ENCODE data around the gene C12orf43. TPM values are rescaled to one million over a fixed set of nuclear protein-coding genes. Genes with fewer than 3 reads are reported as not detected.
"Not testable (repeated sequence)": the region's sequence is repeated elsewhere in the genome, so short reads cannot be mapped to it uniquely, and the experiment has no call there.

C12orf43 gene
- total RNA-seq, 1 donor from 2014 or later, result 24.8 TPM

DNA sequence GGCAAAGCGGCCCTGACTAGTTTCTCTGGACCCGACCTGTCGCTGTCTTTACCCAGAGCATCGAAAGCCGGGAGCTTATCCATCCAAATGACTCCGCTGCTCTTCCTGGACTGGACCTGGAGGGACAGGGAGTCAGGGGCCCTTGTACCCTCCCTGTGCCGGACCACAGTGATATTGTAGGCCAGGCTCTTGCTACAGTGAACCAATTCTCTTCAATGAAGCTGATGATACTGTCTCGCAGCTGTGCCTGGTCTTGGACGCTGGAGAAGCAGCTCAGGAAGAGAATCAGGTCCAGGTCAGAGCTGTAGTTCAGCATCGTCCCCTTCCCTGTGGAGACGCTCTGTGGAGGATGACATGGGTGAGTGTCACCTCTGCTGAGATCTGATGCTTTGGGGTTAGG is 37.4 kb upstream of the C12orf43 start:
- TF ChIP-seq, protein P1, sequence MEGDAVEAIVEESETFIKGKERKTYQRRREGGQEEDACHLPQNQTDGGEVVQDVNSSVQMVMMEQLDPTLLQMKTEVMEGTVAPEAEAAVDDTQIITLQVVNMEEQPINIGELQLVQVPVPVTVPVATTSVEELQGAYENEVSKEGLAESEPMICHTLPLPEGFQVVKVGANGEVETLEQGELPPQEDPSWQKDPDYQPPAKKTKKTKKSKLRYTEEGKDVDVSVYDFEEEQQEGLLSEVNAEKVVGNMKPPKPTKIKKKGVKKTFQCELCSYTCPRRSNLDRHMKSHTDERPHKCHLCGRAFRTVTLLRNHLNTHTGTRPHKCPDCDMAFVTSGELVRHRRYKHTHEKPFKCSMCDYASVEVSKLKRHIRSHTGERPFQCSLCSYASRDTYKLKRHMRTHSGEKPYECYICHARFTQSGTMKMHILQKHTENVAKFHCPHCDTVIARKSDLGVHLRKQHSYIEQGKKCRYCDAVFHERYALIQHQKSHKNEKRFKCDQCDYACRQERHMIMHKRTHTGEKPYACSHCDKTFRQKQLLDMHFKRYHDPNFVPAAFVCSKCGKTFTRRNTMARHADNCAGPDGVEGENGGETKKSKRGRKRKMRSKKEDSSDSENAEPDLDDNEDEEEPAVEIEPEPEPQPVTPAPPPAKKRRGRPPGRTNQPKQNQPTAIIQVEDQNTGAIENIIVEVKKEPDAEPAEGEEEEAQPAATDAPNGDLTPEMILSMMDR (IDR thresholded peaks at IDR 0.05), result no peak
- no peaks in the 10 kb centered on the region for H3K4me1 Mint-ChIP-seq
- H3K4me3 Mint-ChIP-seq, result no peak overlapping the region
- intact Hi-C loops (cut with micrococcal nuclease), result no loop called here
- no peaks in the 10 kb centered on the region for H3K9me3 Mint-ChIP-seq
- no peak overlapping the region for H3K27ac Mint-ChIP-seq
- ChIA-PET CTCF (no interaction called here), POLR2A (interaction anchor here (0.6 kb wide), 1 partner anchor 1454 kb away, joined by 4 read pairs; no protein-coding TSS in a partner anchor)
- H3K27me3 Mint-ChIP-seq, result peaks cover 6% of the 10 kb centered on the region
- no peak for DNase-seq
- H3K36me3 Mint-ChIP-seq (ENCODE audit: low read depth), result no peaks in the 10 kb centered on the region
- no peak for ATAC-seq (ENCODE audit: low read depth)

DNA sequence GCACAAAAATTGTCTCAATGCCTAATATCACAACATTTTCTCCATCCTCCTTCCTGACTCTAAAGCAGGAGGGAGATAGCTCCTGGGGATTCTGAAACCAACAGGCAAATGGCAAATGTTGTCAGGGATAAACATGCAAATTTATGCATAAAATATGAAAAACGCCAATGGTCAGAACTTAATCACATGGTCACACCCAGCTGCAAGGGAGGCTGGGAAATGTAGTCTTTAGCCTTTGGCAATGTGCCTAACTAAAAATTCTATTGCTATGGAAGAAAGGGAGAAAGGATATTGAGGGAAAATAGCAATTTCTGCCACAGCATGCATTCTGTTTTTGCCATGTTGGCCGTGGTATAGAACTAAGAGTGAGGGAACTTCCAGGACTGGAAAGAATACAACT is 34.4 kb upstream of the C12orf43 start:
- intact Hi-C loops (cut with micrococcal nuclease), result no loop called here
- no peak for DNase-seq
- Mint-ChIP-seq H3K36me3 (ENCODE audit: low read depth) (no peaks in the 10 kb centered on the region), H3K9me3 (no peaks in the 10 kb centered on the region), H3K4me1 (no peaks in the 10 kb centered on the region), H3K4me3 (no peak overlapping the region), H3K27me3 (peaks cover 6% of the 10 kb centered on the region), H3K27ac (no peak overlapping the region)
- no peak for ATAC-seq (ENCODE audit: low read depth)
- TF ChIP-seq, protein P1 (IDR thresholded peaks at IDR 0.05), result no peak
- ChIA-PET CTCF (interaction anchor here (1.3 kb wide), 1 partner anchor 9 kb away, joined by 4 read pairs; no protein-coding TSS in a partner anchor), POLR2A (interaction anchor here (0.6 kb wide), 1 partner anchor 354 kb away, joined by 5 read pairs; no protein-coding TSS in a partner anchor)

DNA sequence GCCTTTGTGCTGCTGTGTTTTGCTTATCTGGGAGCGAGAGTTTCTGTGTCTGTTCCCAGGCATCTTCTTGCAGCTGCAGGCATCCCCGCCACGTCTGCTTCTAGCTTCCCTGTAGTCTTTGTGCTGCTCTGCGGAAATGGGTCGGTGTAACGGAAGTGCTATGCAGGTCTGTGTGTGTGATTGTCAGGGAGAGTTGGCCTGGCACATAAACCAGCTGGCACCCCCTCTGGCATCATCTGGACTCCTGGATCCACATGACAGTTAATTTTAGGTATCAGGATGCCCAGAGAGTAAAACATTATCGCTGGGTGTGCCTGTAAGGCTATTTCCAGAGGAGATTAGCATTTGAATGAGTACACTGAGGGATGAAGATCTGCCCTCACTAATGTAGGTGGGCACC is 32.2 kb upstream of the C12orf43 start:
- ATAC-seq (ENCODE audit: low read depth) (no peak), DNase-seq (no peak)
- Mint-ChIP-seq H3K4me1 (no peaks in the 10 kb centered on the region), H3K9me3 (no peaks in the 10 kb centered on the region), H3K27me3 (peaks cover 9% of the 10 kb centered on the region), H3K27ac (no peak overlapping the region), H3K4me3 (no peak overlapping the region), H3K36me3 (ENCODE audit: low read depth) (no peaks in the 10 kb centered on the region)
- intact Hi-C loops (cut with micrococcal nuclease), result no loop called here
- TF ChIP-seq, protein P1 (IDR thresholded peaks at IDR 0.05), result no peak
- CTCF ChIA-PET, result interaction anchor here (1.1 kb wide), 1 partner anchor 13 kb away, joined by 3 read pairs; no protein-coding TSS in a partner anchor
- POLR2A ChIA-PET, result no interaction called here

DNA sequence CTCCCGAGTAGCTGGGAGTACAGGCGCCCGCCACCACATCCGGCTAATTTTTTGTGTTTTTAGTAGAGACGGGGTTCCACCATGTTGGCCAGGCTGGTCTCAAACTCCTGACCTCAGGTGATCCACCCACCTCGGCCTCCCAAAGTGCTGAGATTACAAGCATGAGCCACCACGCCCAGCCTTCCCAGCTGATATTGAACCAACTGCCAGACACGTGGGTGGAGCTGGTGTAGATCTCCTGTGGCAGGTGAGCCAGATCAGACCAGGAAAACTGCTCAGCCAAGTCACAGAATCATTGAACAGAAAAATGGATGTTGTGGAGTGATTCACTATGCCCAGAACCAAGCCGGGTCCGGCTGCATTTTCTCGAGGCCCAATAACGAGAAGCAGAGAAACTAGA is 31.1 kb upstream of the C12orf43 start:
- intact Hi-C loops (cut with micrococcal nuclease); H3K4me3 Mint-ChIP-seq; ATAC-seq (ENCODE audit: low read depth); H3K36me3 Mint-ChIP-seq (ENCODE audit: low read depth); H3K27ac Mint-ChIP-seq; H3K4me1 Mint-ChIP-seq; POLR2A ChIA-PET; DNase-seq; CTCF ChIA-PET; H3K9me3 Mint-ChIP-seq: not testable (repeated sequence)
- H3K27me3 Mint-ChIP-seq, result peaks cover 16% of the 10 kb centered on the region

DNA sequence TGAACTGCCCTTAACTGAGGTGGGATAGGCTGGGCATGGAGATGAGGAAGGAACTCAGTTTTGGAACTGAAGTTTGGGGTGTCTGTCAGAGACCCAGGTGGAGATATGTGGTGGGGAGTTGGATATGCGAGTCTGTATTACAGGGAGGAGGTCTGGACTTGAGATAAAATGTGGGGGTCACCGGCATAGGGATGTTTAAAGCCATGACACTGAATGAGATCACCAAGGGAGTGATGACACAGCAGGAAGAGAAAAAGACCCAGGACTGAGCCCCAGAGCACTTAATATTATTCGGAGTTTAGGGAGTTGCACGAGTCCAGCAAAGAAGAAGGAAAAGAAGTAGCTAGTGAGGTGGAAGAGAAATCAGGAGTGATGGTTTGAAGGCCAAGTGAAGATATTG is 26.8 kb upstream of the C12orf43 start:
- Mint-ChIP-seq H3K4me3 (no peak overlapping the region), H3K27ac (no peak overlapping the region)

More for the DNA sequence above, 26.8 kb upstream of the C12orf43 start:
- H3K36me3 Mint-ChIP-seq (ENCODE audit: low read depth), result no peaks in the 10 kb centered on the region
- ATAC-seq (ENCODE audit: low read depth), result no peak
- DNase-seq, result no peak
- no peaks in the 10 kb centered on the region for H3K9me3 Mint-ChIP-seq
- H3K4me1 Mint-ChIP-seq, result peaks cover 12% of the 10 kb centered on the region
- TF ChIP-seq, protein P1 (IDR thresholded peaks at IDR 0.05), result no peak
- POLR2A ChIA-PET, result no interaction called here
- intact Hi-C loops (cut with micrococcal nuclease), result no loop called here
- peaks cover 27% of the 10 kb centered on the region for H3K27me3 Mint-ChIP-seq
- CTCF ChIA-PET, result no interaction called here
